Right kidney (tissue), 1 donor: ENCODE measurements around the gene SHH.
"Not testable (repeated sequence)": the region's sequence is repeated elsewhere in the genome, so short reads cannot be mapped to it uniquely, and the experiment has no call there.

Source experiments
- DNase-seq: peaks from one replicate; pipeline ENCODE4 v3.0.0-alpha.2; 2016

The SHH gene

GRCh38 chr7:155820246-155820645 lies 8.0 kb upstream of the SHH start:
- no peak for DNase-seq

GRCh38 chr7:155819186-155819585 lies 6.9 kb upstream of the SHH start:
- DNase-seq, result no peak

- no peak for DNase-seq
These were observed 6.5 kb upstream of the SHH start for GRCh38 chr7:155818820-155819168.

GRCh38 chr7:155818154-155818819 lies 6.0 kb upstream of the SHH start:
- DNase-seq, result no peak

- DNase-seq, result not testable (repeated sequence)
These were observed 5.3 kb upstream of the SHH start for GRCh38 chr7:155817515-155817914.

GRCh38 chr7:155816996-155817395 lies 4.7 kb upstream of the SHH start:
- DNase-seq, result no peak

- no peak for DNase-seq
These were observed 3.9 kb upstream of the SHH start for GRCh38 chr7:155816192-155816508.

GRCh38 chr7:155815332-155816191 lies 3.3 kb upstream of the SHH start:
- DNase-seq, result no peak

- no peak for DNase-seq
These were observed 2.3 kb upstream of the SHH start for GRCh38 chr7:155814316-155815276.

- DNase-seq, result no peak
These were observed 1.5 kb upstream of the SHH start for GRCh38 chr7:155813546-155814315.

GRCh38 chr7:155813125-155813524 lies 862 bp upstream of the SHH start:
- DNase-seq, result no peak

GRCh38 chr7:155811560-155811894 lies 736 bp downstream of the SHH start:
- DNase-seq, result no peak

GRCh38 chr7:155810770-155811559 lies 1.3 kb downstream of the SHH start:
- DNase-seq, result no peak

GRCh38 chr7:155809947-155810769 lies 2.1 kb downstream of the SHH start:
- peak; percentile 67 for DNase-seq

- DNase-seq, result no peak
These were observed 2.8 kb downstream of the SHH start for GRCh38 chr7:155809332-155809946.

- peak; percentile 81 for DNase-seq
These were observed 3.5 kb downstream of the SHH start for GRCh38 chr7:155808549-155809331.

GRCh38 chr7:155807789-155808548 lies 4.3 kb downstream of the SHH start:
- DNase-seq, result peak; percentile 32

GRCh38 chr7:155807065-155807671 lies 5.1 kb downstream of the SHH start:
- DNase-seq, result peak; percentile 38
